Osteoblast (primary cell): Measurements from ENCODE around the gene PRKAG2. TPM values are rescaled to one million over a fixed set of nuclear protein-coding genes. Genes with fewer than 3 reads are reported as not detected.
A peak's percentile ranks its signal among the peaks of the same experiment; 100 is the strongest.

Source experiments
- DNase-seq: peaks from one replicate; pipeline ENCODE4 v3.0.0; 2011; ENCODE audit warnings: low spot score, mixed read lengths; ENCODE audit not compliant: insufficient read length; ENCODE audit errors: missing footprints
- H2AFZ ChIP-seq: 2 replicates; pipeline ENCODE4 v1.6.0; 2011; ENCODE audit warnings: mild to moderate bottlenecking, low read length
- H3K27ac ChIP-seq: 2 replicates; pipeline ENCODE4 v1.5.1; 2011; ENCODE audit warnings: mild to moderate bottlenecking, low read depth, low read length, moderate library complexity
- H3K27me3 ChIP-seq: 2 replicates; pipeline ENCODE4 v1.6.0; 2012; ENCODE audit warnings: mild to moderate bottlenecking, control low read depth, inconsistent platforms, low read length, moderate library complexity; ENCODE audit not compliant: insufficient read depth
- H3K36me3 ChIP-seq: 2 replicates; pipeline ENCODE4 v1.5.1; 2011; ENCODE audit warnings: mild to moderate bottlenecking, low read length, control low read depth, moderate library complexity; ENCODE audit not compliant: insufficient read depth
- H3K4me1 ChIP-seq: 2 replicates; pipeline ENCODE4 v1.5.1; 2011; ENCODE audit warnings: mild to moderate bottlenecking, low read length, control low read depth, moderate library complexity; ENCODE audit not compliant: insufficient read depth
- H3K4me2 ChIP-seq: 2 replicates; pipeline ENCODE4 v1.6.0; 2011; ENCODE audit warnings: mild to moderate bottlenecking, low read length; ENCODE audit not compliant: insufficient read depth
- H3K4me3 ChIP-seq: fragments of 200-600 bp; sonication (generic); 3 replicates; pipeline ENCODE4 v1.5.1; 2012; ENCODE audit warnings: mild to moderate bottlenecking, low read length, inconsistent platforms; ENCODE audit not compliant: insufficient read depth
- H3K79me2 ChIP-seq: 2 replicates; pipeline ENCODE4 v1.6.0; 2012; ENCODE audit warnings: mild to moderate bottlenecking, low read length, control low read depth, inconsistent platforms; ENCODE audit not compliant: insufficient read depth
- H3K9me3 ChIP-seq: 2 replicates; pipeline ENCODE4 v1.5.1; 2011; ENCODE audit warnings: low read depth, low read length, control low read depth
- H4K20me1 ChIP-seq: 2 replicates; pipeline ENCODE4 v1.6.0; 2012; ENCODE audit warnings: mild to moderate bottlenecking, low read length, control low read depth; ENCODE audit not compliant: insufficient read depth
- CTCF ChIP-seq: IDR thresholded peaks from 2 replicates; pipeline ENCODE4 v1.5.1; 2011; ENCODE audit warnings: mild to moderate bottlenecking, low read depth, low read length, moderate library complexity; ENCODE audit errors: extremely low read depth
- total RNA-seq: library from RNA; depleted of rRNA; stranded (reverse); fragments of >200 nt; gene quantifications from 2 replicates; pipeline ENCODE4 v1.2.3, GENCODE V29; 2012

PRKAG2 gene
- total RNA-seq, 1 donor, result 20.6 TPM

GRCh38 chr7:151660141-151660540 is 216.8 kb downstream of the PRKAG2 start:
- H3K36me3 ChIP-seq, result no peaks in the 10 kb centered on the region
- H3K79me2 ChIP-seq, result no peaks in the 10 kb centered on the region
- H3K4me2 ChIP-seq, result peak overlapping the region; percentile 72
- peak; percentile 86 for DNase-seq
- peak overlapping the region; percentile 23 for H3K4me3 ChIP-seq
- peaks cover 67% of the 10 kb centered on the region for H3K4me1 ChIP-seq
- no peaks in the 10 kb centered on the region for H4K20me1 ChIP-seq
- H3K9me3 ChIP-seq, result no peaks in the 10 kb centered on the region
- H3K27ac ChIP-seq, result peak overlapping the region; percentile 90
- no peaks in the 10 kb centered on the region for H3K27me3 ChIP-seq
- no peak overlapping the region for H2AFZ ChIP-seq
- TF ChIP-seq CTCF, result no peak

- no peak overlapping the region for H2AFZ ChIP-seq
- H3K79me2 ChIP-seq, result no peaks in the 10 kb centered on the region
- no peaks in the 10 kb centered on the region for H3K27me3 ChIP-seq
- no peaks in the 10 kb centered on the region for H3K36me3 ChIP-seq
- H3K4me2 ChIP-seq, result no peak overlapping the region
- peak overlapping the region; percentile 38 for H3K27ac ChIP-seq
- H3K4me3 ChIP-seq, result no peak overlapping the region
- H4K20me1 ChIP-seq, result no peaks in the 10 kb centered on the region
- DNase-seq, result no peak
- peaks cover 58% of the 10 kb centered on the region for H3K4me1 ChIP-seq
- no peaks in the 10 kb centered on the region for H3K9me3 ChIP-seq
- TF ChIP-seq CTCF, result no peak
Measured at GRCh38 chr7:151659219-151659618, 217.7 kb downstream of the PRKAG2 start.

- H3K4me3 ChIP-seq, result no peak overlapping the region
- no peak for TF ChIP-seq CTCF
- H3K9me3 ChIP-seq, result no peaks in the 10 kb centered on the region
- no peaks in the 10 kb centered on the region for H3K27me3 ChIP-seq
- DNase-seq, result peak; percentile 19
- H3K79me2 ChIP-seq, result no peaks in the 10 kb centered on the region
- H3K4me1 ChIP-seq, result peaks cover 53% of the 10 kb centered on the region
- H3K36me3 ChIP-seq, result no peaks in the 10 kb centered on the region
- H3K27ac ChIP-seq, result peak overlapping the region; percentile 38
- no peaks in the 10 kb centered on the region for H4K20me1 ChIP-seq
- no peak overlapping the region for H2AFZ ChIP-seq
- H3K4me2 ChIP-seq, result no peak overlapping the region
Measured at GRCh38 chr7:151658778-151659177, 218.1 kb downstream of the PRKAG2 start.

GRCh38 chr7:151657173-151657572 is 219.7 kb downstream of the PRKAG2 start:
- no peaks in the 10 kb centered on the region for H4K20me1 ChIP-seq
- no peak for DNase-seq
- no peak overlapping the region for H3K4me3 ChIP-seq
- H3K4me2 ChIP-seq, result no peak overlapping the region
- H3K27ac ChIP-seq, result no peak overlapping the region
- peaks cover 41% of the 10 kb centered on the region for H3K4me1 ChIP-seq
- H2AFZ ChIP-seq, result no peak overlapping the region
- no peaks in the 10 kb centered on the region for H3K9me3 ChIP-seq
- no peaks in the 10 kb centered on the region for H3K36me3 ChIP-seq
- TF ChIP-seq CTCF, result no peak
- H3K27me3 ChIP-seq, result no peaks in the 10 kb centered on the region
- no peaks in the 10 kb centered on the region for H3K79me2 ChIP-seq
